ENCODE data around the gene CACNA1I. TPM values are rescaled to one million over a fixed set of nuclear protein-coding genes. Genes with fewer than 3 reads are reported as not detected.

CACNA1I gene
- total RNA-seq, 1 donor from 2014 or later = 0.07 TPM

GRCh38 chr22:39534092-39534506 is 36.5 kb upstream of the CACNA1I start:
- Mint-ChIP-seq H3K9me3 (no peaks in the 10 kb centered on the region), H3K27ac (ENCODE audit: unreplicated experiment) (no peak overlapping the region), H3K36me3 (ENCODE audit: low read depth) (peaks cover 6% of the 10 kb centered on the region), H3K4me1 (peaks cover 42% of the 10 kb centered on the region), H3K27me3 (ENCODE audit: low read depth) (peaks cover 12% of the 10 kb centered on the region), H3K4me3 (peak overlapping the region; percentile 68)
- DNase-seq (ENCODE audit: low read depth, low spot score) = no peak
- no peak for TF ChIP-seq CTCF (conservative IDR thresholded peaks at IDR 0.05)

GRCh38 chr22:39534591-39535356 is 35.8 kb upstream of the CACNA1I start:
- Mint-ChIP-seq H3K36me3 (ENCODE audit: low read depth) (peaks cover 6% of the 10 kb centered on the region), H3K4me1 (peaks cover 36% of the 10 kb centered on the region), H3K4me3 (peak overlapping the region; percentile 68), H3K9me3 (no peaks in the 10 kb centered on the region), H3K27ac (ENCODE audit: unreplicated experiment) (peak overlapping the region; percentile 78), H3K27me3 (ENCODE audit: low read depth) (peaks cover 10% of the 10 kb centered on the region)
- peak; percentile 99 for DNase-seq (ENCODE audit: low read depth, low spot score)
- TF ChIP-seq CTCF (conservative IDR thresholded peaks at IDR 0.05) = peak; percentile 99

- peaks cover 3% of the 10 kb centered on the region for H3K36me3 Mint-ChIP-seq (ENCODE audit: low read depth)
- no peak for DNase-seq (ENCODE audit: low read depth, low spot score)
- H3K4me3 Mint-ChIP-seq = no peak overlapping the region
These were observed 35.2 kb upstream of the CACNA1I start for GRCh38 chr22:39535357-39535725.

GRCh38 chr22:39535831-39536449 is 34.6 kb upstream of the CACNA1I start:
- H3K36me3 Mint-ChIP-seq (ENCODE audit: low read depth) = peaks cover 3% of the 10 kb centered on the region
- TF ChIP-seq CTCF (conservative IDR thresholded peaks at IDR 0.05) = no peak
- H3K4me1 Mint-ChIP-seq = peaks cover 26% of the 10 kb centered on the region
- no peak for DNase-seq (ENCODE audit: low read depth, low spot score)
- no peaks in the 10 kb centered on the region for H3K9me3 Mint-ChIP-seq
- H3K4me3 Mint-ChIP-seq = no peak overlapping the region
- no peak overlapping the region for H3K27ac Mint-ChIP-seq (ENCODE audit: unreplicated experiment)
- H3K27me3 Mint-ChIP-seq (ENCODE audit: low read depth) = peaks cover 10% of the 10 kb centered on the region

More at GRCh38 chr22:39535357-39535725, 35.2 kb upstream of the CACNA1I start:
- Mint-ChIP-seq H3K9me3 (no peaks in the 10 kb centered on the region), H3K27ac (ENCODE audit: unreplicated experiment) (no peak overlapping the region), H3K27me3 (ENCODE audit: low read depth) (peaks cover 10% of the 10 kb centered on the region), H3K4me1 (peaks cover 31% of the 10 kb centered on the region)
- no peak for TF ChIP-seq CTCF (conservative IDR thresholded peaks at IDR 0.05)

- H3K4me1 Mint-ChIP-seq = peaks cover 19% of the 10 kb centered on the region
- peaks cover 3% of the 10 kb centered on the region for H3K36me3 Mint-ChIP-seq (ENCODE audit: low read depth)
- H3K27ac Mint-ChIP-seq (ENCODE audit: unreplicated experiment) = no peak overlapping the region
- H3K9me3 Mint-ChIP-seq = no peaks in the 10 kb centered on the region
- no peak for TF ChIP-seq CTCF (conservative IDR thresholded peaks at IDR 0.05)
- no peak overlapping the region for H3K4me3 Mint-ChIP-seq
- no peak for DNase-seq (ENCODE audit: low read depth, low spot score)
- H3K27me3 Mint-ChIP-seq (ENCODE audit: low read depth) = peaks cover 13% of the 10 kb centered on the region
These were observed 33.8 kb upstream of the CACNA1I start for GRCh38 chr22:39536711-39537110.
